HG03354 (cell line): ENCODE results near the gene ADGRF4.
A peak's percentile ranks its signal among the peaks of the same experiment; 100 is the strongest.

Experiments used
- ATAC-seq: cut with Tn5 transposase; IDR thresholded peaks from one replicate; pipeline ENCODE4 v1.9.1; 2021; ENCODE audit warnings: mild to moderate bottlenecking; ENCODE audit not compliant: unreplicated experiment, poor library complexity, severe bottlenecking

ADGRF4 gene, protein sequence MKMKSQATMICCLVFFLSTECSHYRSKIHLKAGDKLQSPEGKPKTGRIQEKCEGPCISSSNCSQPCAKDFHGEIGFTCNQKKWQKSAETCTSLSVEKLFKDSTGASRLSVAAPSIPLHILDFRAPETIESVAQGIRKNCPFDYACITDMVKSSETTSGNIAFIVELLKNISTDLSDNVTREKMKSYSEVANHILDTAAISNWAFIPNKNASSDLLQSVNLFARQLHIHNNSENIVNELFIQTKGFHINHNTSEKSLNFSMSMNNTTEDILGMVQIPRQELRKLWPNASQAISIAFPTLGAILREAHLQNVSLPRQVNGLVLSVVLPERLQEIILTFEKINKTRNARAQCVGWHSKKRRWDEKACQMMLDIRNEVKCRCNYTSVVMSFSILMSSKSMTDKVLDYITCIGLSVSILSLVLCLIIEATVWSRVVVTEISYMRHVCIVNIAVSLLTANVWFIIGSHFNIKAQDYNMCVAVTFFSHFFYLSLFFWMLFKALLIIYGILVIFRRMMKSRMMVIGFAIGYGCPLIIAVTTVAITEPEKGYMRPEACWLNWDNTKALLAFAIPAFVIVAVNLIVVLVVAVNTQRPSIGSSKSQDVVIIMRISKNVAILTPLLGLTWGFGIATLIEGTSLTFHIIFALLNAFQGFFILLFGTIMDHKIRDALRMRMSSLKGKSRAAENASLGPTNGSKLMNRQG

DNA sequence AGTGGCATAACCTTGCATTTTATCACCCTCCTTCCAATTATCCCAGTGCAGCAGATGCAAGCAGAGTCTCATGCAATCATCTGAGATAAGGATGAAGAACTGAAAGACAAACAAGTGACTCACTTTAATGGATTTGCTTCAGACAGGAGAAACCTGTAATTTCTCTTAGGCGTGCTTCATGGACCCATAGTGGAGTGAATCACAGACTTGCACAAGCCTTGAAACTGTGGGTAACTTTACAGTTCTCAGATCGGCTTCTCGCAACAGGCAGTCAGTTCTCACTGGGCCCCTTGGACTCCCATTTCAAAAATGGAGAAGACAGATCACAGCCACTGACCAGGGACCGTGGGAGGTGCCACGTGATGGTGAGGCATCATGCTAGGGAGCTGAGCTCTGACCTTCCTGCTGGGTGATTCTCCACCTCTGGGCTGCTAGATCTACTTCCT is at the start of gene ADGRF4:
Gene ADGRF4, plus strand, starts transcription at position 239 of the 446 bp plus-strand sequence. CDS start 8,666 bp downstream, outside the sequence.
- no peak for ATAC-seq

DNA sequence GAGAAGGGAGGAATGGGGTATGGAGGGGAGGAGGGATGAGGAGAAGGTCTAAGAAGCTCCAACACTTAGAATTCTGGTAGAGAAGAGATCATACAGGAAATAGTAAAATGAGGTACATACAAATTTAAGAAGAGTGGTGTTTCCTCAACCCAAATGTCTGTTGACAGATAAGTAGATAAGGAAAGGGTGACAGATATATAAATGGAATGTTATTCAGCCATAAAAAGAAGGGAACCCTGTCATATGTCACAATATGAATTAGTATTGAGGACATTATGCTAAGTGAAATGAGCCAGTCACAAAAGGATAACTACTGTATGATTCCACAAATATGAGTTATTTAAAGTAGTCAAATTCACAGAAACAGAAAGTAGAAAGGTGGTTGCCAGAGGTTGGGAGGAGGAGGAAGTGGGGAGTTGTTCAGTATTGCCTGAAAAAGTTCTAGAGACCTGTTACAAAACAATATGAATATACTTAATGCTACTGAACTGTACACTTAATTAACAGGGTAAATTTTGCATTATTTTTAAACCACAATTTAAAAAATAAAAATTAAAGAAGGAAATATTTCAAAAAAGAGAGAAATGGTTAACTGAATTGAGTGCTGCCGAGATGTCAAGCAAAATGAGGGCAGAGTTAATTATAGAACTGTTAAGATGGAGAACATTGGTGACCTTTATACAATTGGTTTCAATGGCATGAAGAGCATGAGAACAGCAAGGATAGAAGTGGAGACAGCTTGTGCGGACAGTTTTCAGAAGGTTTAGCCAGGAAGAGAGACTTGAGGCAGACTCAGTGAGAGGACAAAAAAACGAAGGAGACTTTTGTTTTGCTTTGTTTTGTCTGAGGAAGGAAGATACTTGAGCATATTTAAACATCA is 47.6 kb upstream of the ADGRF4 start:
- ATAC-seq: peak; percentile 56

DNA sequence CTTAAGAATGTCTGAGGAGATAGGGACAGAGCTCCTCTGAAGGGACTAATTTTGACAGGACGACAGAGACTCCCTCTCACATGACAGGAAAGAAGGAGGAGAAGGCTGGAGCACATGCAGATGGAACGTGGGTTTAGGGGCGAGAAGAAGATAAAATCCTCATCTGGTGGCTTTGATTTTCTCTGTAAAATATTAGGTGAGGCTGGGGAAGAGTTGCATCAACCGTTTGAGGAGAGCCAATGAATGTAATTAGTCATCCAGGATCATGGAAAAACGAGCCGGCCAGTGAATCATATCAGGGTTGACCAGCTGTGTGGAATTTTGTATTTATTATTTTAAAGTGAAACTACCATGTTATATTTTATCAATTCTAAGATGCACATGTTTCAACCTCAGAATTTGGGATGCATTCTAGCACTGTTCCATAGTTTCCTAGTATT is 46.9 kb upstream of the ADGRF4 start:
- ATAC-seq: no peak

DNA sequence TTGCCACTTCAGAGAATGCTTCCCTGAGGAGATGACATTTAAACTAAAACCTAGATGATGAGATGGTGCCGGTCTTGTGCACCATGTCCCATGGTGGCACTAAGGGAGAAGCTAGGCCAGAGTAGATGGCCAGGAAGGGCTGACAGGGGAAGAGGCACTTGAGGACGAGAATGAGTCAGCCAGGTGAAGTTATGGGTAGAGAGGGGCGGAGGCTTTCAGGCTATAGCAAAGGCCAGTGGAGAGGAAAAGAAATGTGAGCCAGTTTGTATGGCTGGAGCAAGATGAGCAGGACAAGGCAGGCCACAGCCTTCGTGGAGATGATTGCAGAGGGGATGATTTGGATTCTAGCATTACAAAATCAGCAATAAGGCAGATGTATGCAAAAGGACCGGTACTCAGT is 44.7 kb upstream of the ADGRF4 start:
- no peak for ATAC-seq

DNA sequence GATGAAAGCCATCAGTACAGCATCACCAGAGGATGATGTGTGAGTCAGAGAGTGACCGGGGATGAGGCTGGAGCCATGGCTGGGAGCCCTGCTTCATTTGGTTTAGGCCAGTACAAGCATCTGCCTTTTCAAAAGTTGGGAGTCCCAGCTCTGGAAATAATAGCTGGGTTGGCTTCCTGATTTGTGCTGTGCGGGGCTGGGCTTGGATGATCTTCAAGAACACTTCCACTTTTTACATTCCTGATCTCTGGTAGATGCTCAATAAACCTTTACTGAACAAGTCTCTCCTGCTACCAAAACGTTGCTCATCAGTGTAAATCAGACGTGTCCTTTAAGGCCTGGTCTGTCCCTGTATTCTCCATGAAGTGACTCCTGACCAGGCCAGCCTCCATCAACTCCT is 44.1 kb upstream of the ADGRF4 start:
- ATAC-seq: no peak

DNA sequence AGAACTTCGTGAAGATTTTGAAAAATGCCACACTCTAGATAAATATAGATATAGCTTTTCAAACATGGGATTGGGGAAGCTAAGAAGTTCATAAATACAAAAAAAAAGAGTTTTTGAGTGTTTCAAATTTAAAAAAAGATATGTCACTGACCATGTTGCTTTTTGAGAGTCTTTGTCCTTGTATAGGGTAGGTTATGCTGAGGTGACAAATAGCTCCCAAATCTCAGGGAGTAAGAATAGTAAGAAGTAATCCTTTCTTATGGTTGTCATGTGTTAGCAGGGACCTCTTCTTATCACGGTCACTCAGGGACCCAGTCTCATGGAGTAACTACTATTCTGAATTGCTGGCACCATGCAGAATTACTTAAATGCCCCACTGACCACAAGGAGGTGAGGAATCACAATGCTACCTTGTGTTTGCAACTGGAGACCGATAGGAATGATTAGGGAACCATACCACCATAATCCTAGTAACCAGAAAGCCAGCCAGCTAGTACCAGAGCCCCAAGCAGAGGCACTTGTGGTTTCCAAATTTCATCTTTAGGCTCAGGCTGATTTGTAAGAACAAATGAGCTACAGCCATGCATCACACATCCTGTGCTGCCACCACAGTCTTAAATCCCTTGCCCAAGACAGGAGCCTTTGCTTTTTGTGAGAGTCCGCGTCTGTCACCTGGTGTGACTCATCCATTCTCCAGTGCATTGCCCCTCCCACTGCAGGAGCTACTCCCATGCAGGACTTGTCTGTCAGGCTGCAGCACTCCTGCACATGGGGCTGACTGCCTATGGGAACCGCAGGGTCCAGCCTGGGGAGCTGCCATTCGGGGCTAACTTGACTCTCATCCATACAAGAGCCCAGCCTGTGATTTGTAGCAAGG is 42.4 kb upstream of the ADGRF4 start:
- ATAC-seq: no peak

DNA sequence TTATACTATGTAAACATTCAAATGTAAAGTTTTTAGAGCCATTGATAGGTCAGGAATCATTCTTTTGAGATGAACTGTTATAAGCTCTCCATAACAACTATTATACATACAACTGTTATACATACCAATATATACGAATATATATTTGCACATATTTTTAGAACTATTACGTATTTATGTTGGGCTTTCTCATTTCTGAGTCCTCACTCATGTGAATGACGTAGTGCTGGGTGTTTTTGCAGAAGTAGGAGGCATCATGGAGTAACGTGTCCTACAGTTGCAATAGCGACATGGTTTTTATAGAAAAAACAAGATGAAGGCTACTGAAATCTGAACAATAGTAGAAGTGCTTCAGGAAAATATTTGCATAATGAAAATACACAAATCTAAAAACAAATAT is 36.4 kb upstream of the ADGRF4 start:
- no peak for ATAC-seq

DNA sequence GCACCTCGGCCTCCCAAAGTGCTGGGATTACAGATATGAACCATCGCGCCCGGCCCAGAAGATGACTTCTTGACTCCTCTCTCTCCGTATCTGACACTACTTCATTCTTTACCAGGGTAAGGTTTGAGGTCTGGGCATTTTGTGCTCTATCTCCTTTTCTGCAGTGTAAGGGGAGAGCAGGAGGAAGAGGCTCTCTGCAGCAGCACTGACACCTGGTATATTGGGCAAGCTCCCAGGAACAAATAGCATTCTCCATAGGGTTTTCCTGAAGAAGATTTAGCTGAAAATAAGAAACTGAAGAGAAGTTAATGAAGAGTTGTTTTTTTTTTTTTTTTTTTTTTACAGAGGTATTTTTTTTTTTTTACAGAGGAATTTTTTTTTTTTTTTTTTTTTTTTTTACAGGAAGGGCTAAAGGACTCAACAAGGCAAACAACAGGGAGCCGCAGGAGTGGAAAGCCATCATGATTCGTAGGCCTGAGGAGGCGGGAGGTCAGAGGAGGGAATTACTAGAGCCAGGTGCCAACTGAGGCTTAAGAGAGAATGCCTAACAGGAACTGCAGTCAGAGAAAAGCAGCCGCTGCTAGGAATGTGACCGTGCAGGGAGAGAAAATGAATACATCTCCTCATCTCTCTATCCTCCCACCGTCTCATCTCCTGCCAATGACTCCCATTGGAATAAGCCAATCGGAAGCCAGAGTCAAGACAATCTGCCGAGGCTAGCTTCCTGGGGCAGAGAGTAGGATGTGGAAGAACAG is 34.7 kb upstream of the ADGRF4 start:
- ATAC-seq: no peak

DNA sequence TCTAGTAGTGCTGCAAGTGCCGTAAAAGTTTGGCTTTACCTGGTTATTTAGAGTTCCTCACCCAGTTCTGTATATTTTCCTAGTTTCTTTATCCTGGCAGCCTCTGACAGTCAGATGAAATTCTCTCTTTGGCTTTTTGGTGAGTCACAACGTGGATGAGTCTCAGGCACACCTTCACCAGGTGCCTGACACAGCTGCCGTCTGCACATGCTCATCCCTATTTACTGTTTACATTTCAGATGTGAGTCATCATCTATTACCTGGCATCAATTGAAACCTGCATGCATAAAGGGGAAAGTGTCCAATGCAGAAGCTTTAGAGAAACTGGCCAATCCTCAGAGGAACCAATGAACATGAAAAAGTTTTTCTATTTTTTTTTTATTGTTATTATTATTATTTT is 33.3 kb upstream of the ADGRF4 start:
- ATAC-seq: no peak

DNA sequence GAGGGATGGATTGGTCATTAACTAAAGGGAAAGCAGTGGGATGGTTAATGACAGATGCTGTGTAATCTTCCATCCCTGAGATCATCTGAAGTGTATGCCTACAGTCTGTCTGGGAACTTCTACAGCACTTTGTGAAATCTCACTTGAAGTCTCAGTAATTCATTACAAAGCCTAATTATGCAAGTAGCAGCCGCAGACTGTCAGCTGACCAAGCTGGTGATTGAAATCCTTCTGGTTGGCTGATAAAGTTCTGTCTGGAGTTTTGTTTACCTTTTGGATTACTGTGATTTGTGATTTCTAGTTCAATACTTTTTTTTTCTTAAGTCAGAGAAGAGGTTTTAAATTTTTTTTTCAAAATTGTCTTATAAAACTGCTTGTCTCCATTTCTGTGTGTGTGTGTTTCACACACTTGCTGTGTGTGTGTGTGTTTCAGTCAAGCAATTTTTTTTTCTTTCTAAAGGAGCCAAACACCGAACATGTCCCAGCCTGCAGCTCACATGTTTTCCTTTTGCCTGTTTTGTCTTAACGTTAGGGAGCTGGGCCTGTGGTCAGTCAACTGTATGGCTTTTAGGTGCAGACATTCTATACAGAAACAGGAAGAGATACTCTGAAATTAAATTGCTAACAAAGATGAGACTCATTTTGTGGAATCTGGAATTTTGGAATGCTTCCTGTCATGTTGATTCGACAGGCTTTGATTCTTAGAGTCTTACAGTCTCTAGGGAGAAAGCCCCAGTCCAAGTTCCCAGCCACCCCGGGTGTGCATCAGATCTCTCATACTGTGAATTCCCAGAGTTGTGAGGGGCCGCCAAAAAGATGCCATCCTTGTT is 28.5 kb upstream of the ADGRF4 start:
- no peak for ATAC-seq

DNA sequence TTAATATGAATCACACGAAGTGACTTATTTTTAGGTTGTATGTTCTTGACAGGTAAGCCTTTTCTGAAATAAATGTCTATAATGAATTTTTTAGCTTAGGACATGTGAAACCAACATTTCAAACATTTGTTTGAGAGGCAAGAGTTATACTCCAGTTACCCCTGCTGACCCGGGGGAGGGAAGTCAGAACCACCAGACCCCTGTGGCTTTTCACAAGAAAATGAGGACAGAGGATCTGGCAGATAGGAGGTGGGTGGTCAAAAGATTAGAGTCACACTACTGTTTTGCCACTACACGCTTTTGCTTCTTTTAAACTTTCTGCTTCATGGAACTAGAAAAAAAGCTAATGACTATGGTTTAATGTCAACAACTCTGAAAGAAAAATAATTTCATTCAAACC is 27.5 kb upstream of the ADGRF4 start:
- no peak for ATAC-seq

DNA sequence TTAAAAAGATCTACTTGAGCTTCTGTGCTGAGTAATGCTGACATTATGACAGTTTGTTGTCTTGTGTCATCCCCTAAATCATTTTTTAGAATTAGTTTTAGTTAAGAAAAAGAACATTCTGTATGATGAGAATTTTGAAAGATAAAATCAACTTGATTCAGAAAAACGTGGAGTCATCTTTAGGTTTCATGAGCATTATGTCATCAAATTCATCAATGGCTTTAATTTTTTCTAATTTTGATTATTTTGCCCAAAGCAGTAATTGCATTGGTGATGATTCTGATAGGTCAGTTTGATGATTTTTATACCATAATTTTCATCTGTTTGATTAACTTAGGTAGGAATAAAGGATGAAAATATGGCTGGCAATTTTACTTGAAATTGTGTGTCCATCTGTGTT is 26.6 kb upstream of the ADGRF4 start:
- ATAC-seq: no peak

DNA sequence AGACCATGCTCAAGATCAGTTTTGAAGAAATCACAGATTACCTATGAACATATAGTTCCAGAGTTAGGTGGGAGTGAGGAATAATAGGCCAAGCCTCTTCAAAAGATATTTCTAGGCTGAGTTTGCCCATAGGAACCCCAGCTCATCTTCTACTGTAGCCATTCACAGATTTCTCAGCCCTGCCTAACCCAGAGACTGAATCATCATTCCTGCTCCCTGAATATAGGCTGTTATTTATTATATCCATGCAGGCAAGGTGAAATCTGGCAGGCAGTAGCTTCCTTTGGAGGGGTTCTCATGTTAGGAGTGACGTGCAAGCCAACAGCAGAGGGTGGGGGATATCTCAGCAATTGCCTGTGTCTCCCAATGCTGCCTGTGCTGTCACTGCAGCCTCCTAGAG is 25.6 kb upstream of the ADGRF4 start:
- ATAC-seq: no peak

DNA sequence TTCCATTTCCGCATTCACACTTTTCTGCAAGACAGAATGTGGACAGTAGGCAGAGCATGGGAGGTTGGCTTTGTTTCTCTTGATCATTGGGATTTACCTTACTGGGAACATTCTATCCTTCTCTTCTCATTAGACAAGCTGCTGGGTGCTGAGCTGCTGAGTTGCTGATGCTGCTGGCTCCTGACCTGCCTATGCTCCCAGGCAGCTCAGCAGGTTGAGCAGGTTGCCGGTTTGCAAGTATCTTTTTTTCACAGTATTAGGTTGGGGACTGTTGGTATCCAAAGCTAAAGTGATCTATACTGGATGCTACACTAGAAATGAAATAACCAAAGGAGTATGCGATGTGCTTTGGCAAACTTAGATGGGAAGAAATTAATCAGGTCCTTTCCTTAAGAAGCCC is 23.7 kb upstream of the ADGRF4 start:
- no peak for ATAC-seq

DNA sequence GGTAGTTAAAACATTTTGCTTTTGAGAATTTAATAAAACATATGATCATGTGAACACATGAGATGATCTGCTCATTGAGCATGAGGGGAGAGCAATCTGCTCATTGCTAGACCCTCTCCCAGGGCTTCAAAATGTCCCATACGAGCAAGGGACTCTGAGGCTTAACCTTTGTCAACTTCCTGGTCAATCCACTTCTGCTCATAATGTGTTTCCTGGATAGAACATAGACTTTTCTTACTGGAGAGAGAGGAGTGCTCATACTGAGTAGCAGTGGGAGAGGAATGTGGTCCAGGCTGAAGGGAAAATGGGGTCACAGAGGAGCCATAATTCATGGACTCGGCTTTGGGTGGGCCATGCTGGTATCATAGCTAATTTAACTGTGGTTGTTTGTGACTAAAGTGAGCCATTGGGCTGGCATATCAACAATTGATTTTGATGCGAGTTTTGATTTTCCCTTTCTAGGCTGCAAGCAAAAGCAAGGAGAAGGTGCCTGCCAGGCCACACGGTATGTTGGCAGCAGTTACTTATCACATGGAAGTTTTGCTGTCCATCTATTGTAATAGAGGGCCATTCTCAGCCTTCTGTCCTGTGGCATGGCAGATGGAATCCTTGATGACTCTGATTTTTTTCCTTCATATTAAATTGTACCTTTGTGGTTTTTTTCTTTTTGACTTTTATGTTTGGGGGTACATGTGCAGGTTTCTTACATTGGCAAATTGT is 20.8 kb upstream of the ADGRF4 start:
- ATAC-seq: no peak

DNA sequence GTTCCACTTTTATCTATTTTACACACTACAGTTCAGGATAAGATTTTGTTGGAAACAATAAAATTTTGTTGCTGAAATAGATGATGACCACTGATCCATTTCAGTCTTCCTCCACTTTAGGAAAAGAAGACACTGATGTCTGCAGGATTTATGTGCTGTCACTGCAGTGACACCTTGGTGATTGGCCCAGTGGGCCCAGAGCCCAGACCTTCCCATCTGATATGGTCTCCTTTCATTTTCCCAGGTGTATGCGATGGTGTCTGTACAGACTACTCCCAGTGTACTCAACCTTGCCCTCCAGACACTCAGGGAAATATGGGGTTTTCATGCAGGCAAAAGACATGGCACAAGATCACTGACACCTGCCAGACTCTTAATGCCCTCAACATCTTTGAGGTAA is 19.6 kb upstream of the ADGRF4 start:
- ATAC-seq: no peak

DNA sequence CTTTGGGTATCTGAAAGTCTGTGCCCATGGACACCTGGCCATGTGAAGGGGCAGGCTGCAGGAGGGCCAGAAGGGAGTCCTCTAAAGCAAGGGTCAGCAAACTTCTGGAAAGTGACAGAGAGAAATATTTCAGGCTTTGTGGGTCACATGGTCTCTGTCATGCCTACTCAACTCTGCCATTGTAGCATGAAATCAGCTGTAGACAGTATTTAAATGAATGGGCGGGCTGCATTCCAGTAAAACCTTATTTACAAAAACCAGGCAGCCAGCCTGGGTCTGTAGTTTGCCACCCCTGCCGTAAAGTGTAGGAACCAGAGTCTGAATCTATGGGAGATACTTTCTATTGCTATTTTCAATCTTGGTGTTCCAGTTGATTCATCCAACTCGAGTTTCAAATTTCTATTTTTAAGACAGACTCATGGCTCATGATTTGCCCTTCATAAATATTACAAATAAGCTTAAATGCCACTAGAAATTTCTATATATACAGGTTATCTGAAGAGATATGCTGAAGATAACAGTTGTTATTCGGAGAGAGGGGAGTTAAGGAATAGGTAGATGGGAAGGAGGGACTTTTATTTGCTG is 19.0 kb upstream of the ADGRF4 start:
- ATAC-seq: no peak
